Thoracic aorta (tissue), 2 donors: ENCODE results near the gene CYGB. TPM values are rescaled to one million over a fixed set of nuclear protein-coding genes. Genes with fewer than 3 reads are reported as not detected.
A peak's percentile ranks its signal among the peaks of the same experiment; 100 is the strongest.

Experiments used
- ATAC-seq: fragments of 150-250 bp; one replicate; pipeline ENCODE4 v1.8.0; 2017; ENCODE audit warnings: low read depth; ENCODE audit not compliant: insufficient number of reproducible peaks, low FRiP score
- DNase-seq: peaks from one replicate; pipeline ENCODE4 v3.0.0-alpha.2; 2020; ENCODE audit warnings: low spot score
- H3K27ac ChIP-seq, 2 donors: fragments of 200-600 bp; sonication (generic); 1 replicate in 1 of 2; 2 replicates in 1 of 2; pipeline ENCODE4 v1.5.1; 2016; ENCODE audit warnings: mild to moderate bottlenecking in 2 of 2, moderate library complexity in 2 of 2
- H3K27me3 ChIP-seq: fragments of 200-600 bp; sonication (generic); replicated peaks from 2 replicates; pipeline ENCODE4 v1.6.0; 2016; ENCODE audit warnings: mild to moderate bottlenecking; ENCODE audit not compliant: insufficient read depth
- H3K36me3 ChIP-seq: fragments of 200-600 bp; sonication (generic); one replicate; pipeline ENCODE4 v1.5.1; 2016
- H3K4me1 ChIP-seq, 2 donors: fragments of 200-600 bp; sonication (generic); 1 replicate in 1 of 2; 2 replicates in 1 of 2; pipeline versions ENCODE4 v1.5.1 to v1.6.0; 2016; ENCODE audit warnings: low read depth in 2 of 2, mild to moderate bottlenecking in 1 of 2; ENCODE audit not compliant: control insufficient read depth in 1 of 2
- H3K4me3 ChIP-seq: fragments of 200-600 bp; sonication (generic); 2 replicates; pipeline ENCODE4 v1.5.1; 2016; ENCODE audit warnings: mild to moderate bottlenecking
- H3K9me3 ChIP-seq: fragments of 200-600 bp; sonication (generic); 2 replicates; pipeline ENCODE4 v1.5.1; 2016
- CTCF ChIP-seq: fragments of 200-600 bp; sonication (generic); IDR thresholded peaks from one replicate; pipeline ENCODE4 v1.5.1; 2019; ENCODE audit warnings: antibody characterized with exemption
- total RNA-seq, 2 donors: library from RNA; depleted of rRNA; stranded (reverse); fragments of >200 nt; gene quantifications; one replicate each; pipeline versions ENCODE4 v1.1.0 to v1.2.3, GENCODE V29; 2016

CYGB gene
- total RNA-seq, 2 donors from 2014 or later, result 8.3 to 17.7 TPM

GRCh38 chr17:76487451-76488192 is 49.9 kb downstream of the CYGB start:
- H3K27me3 ChIP-seq, result no peaks in the 10 kb centered on the region
- no peak for ATAC-seq
- no peaks in the 10 kb centered on the region for H3K9me3 ChIP-seq
- DNase-seq, result no peak
- H3K36me3 ChIP-seq, result no peaks in the 10 kb centered on the region
- H3K4me1 ChIP-seq, result peaks cover 0 to 2% of the 10 kb centered on the region in 2 donors
- no peak for TF ChIP-seq CTCF
- no peak overlapping the region for H3K27ac ChIP-seq
- no peak overlapping the region for H3K4me3 ChIP-seq

- no peaks in the 10 kb centered on the region for H3K27me3 ChIP-seq
- peak overlapping the region in 1 of 2 donors; percentile 26 for H3K27ac ChIP-seq
- no peaks in the 10 kb centered on the region for H3K9me3 ChIP-seq
- no peaks in the 10 kb centered on the region for H3K36me3 ChIP-seq
- H3K4me3 ChIP-seq, result no peak overlapping the region
- TF ChIP-seq CTCF, result no peak
- DNase-seq (no peak), ATAC-seq (no peak)
- H3K4me1 ChIP-seq, result no peaks in the 10 kb centered on the region
Measured at GRCh38 chr17:76485569-76485968, 51.9 kb downstream of the CYGB start.

GRCh38 chr17:76484228-76484725 is 53.2 kb downstream of the CYGB start:
- Histone ChIP-seq H3K4me1 (no peaks in the 10 kb centered on the region), H3K4me3 (no peak overlapping the region), H3K27me3 (no peaks in the 10 kb centered on the region), H3K27ac (peak overlapping the region in 1 of 2 donors; percentile 8), H3K9me3 (no peaks in the 10 kb centered on the region), H3K36me3 (no peaks in the 10 kb centered on the region)
- no peak for TF ChIP-seq CTCF
- DNase-seq (no peak), ATAC-seq (no peak)

- no peaks in the 10 kb centered on the region for H3K36me3 ChIP-seq
- H3K4me3 ChIP-seq, result no peak overlapping the region
- no peaks in the 10 kb centered on the region for H3K27me3 ChIP-seq
- H3K9me3 ChIP-seq, result no peaks in the 10 kb centered on the region
- ATAC-seq (no peak), DNase-seq (no peak)
- TF ChIP-seq CTCF, result no peak
- H3K4me1 ChIP-seq, result no peaks in the 10 kb centered on the region
- peak overlapping the region in 1 of 2 donors; percentile 30 for H3K27ac ChIP-seq
Measured at GRCh38 chr17:76481071-76481655, 56.3 kb downstream of the CYGB start.

GRCh38 chr17:76480632-76481031 is 56.9 kb downstream of the CYGB start:
- Histone ChIP-seq H3K36me3 (no peaks in the 10 kb centered on the region), H3K4me3 (no peak overlapping the region), H3K9me3 (no peaks in the 10 kb centered on the region), H3K27me3 (no peaks in the 10 kb centered on the region), H3K4me1 (no peaks in the 10 kb centered on the region), H3K27ac (no peak overlapping the region)
- DNase-seq (no peak), ATAC-seq (no peak)
- TF ChIP-seq CTCF, result no peak
